ENCODE measurements around the gene CLOCK. TPM values are rescaled to one million over a fixed set of nuclear protein-coding genes. Genes with fewer than 3 reads are reported as not detected.

CLOCK gene
- total and polyA plus RNA-seq, 10 of the 15 experiments (the other 5 are each of a cell fraction or from before 2014, with no cell fraction given): 2.8 to 11.7 (median 10.4) TPM

DNA sequence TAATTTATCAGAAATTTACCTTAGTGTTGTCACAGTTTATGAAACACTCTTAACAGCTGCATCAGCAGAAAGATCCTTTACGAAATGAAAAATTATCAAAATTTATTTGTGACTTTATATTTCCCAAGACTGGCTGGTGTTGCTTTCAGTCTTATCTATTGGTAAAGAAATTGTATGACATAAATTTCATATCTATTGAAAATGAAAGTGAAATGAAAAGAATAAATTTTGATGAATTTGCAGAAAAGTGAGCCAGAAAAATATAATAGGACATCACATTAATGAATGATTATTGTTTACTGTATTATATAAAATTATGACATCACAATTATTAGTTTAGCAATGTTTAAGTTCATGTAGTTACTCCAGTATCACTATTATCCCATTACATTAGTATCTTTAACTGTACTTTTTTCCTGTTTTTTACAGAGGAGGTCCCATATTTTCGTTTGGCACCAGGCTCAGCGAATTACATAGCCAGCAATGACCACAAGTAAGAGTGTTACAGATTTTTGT lies 164.2 kb downstream of the CLOCK start:
- no peaks in the 10 kb centered on the region for H3K79me2 ChIP-seq (ENCODE audit: control insufficient read depth, insufficient read depth, low read length)
- no peak overlapping the region for H3K9ac ChIP-seq (ENCODE audit: control insufficient read depth, insufficient read depth, low read length)
- H3K4me3 ChIP-seq: no peak overlapping the region
- no peaks in the 10 kb centered on the region for H3K9me3 ChIP-seq (replicated peaks; ENCODE audit: control insufficient read depth, insufficient read depth, low read length)
- ATAC-seq: no peak
- H3K4me1 ChIP-seq (ENCODE audit: control insufficient read depth, insufficient read depth, low read length): no peaks in the 10 kb centered on the region
- H4K20me1 ChIP-seq (ENCODE audit: control insufficient read depth, insufficient read depth): no peaks in the 10 kb centered on the region
- 58% methylated on average over 3 of the region's 3 CpGs for WGBS (ENCODE audit: insufficient coverage, insufficient replicate concordance, low lambda C conversion rate, missing lambda C conversion rate)
- no peak overlapping the region for H3K4me2 ChIP-seq (ENCODE audit: control insufficient read depth, insufficient read depth)
- H2AFZ ChIP-seq (ENCODE audit: control insufficient read depth, low read depth, low read length): no peak overlapping the region
- no peaks in the 10 kb centered on the region for H3K27me3 ChIP-seq (replicated peaks in 1 of 2; ENCODE audit: control insufficient read depth in 2 of 2, insufficient read depth in 2 of 2, low read length in 1 of 2)
- in situ Hi-C loops (cut with MboI): no loop called here
- TF ChIP-seq SP1 (IDR thresholded peaks at IDR 0.05; ENCODE audit: low read depth, low read length): no peak
- CTCF ChIA-PET: no interaction called here
- no TSS peak for BruUV-seq (replicated peaks)
- intact Hi-C loops (cut with micrococcal nuclease; ENCODE audit: unreplicated experiment): no loop called here
- H3K27ac ChIP-seq (ENCODE audit: control insufficient read depth, insufficient read depth): no peak overlapping the region
- DNase-seq (ENCODE audit: low read depth, low spot score): no peak
- POLR2A ChIA-PET: no interaction called here
- RAD21 ChIA-PET (ENCODE audit: unreplicated experiment): interaction anchor here (0.7 kb wide), 1 partner anchor 351 kb away, joined by 3 read pairs; no protein-coding TSS in a partner anchor
- FAIRE-seq: no peak
- SMC1A ChIA-PET (ENCODE audit: uncharacterized antibody, unreplicated experiment): no interaction called here
- no peaks in the 10 kb centered on the region for H3K36me3 ChIP-seq (ENCODE audit: control insufficient read depth in 2 of 2, insufficient read depth in 2 of 2, low read length in 1 of 2)

DNA sequence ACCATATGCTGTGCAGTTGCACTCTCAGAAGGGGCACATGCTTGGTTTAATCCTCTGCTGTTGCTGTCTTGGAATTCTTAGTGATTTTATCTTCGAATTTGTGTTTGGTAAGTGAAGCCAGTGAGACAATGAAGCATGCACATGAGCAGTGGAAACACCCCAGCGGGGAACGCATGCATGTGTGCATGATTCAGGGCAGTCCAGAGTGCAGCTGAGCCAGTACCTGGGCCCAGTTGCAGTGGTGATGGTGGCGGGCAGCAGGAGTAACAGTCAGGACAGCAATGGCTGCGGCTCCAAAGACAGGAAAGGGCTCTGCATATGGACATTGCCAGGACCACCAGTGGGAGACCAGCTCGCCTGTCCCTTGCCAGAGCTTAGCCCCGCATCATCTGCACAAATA lies 165.2 kb downstream of the CLOCK start:
- ChIA-PET RAD21 (ENCODE audit: unreplicated experiment) (no interaction called here), SMC1A (ENCODE audit: uncharacterized antibody, unreplicated experiment) (no interaction called here), POLR2A (no interaction called here), CTCF (no interaction called here)
- Histone ChIP-seq H3K4me2 (ENCODE audit: control insufficient read depth, insufficient read depth) (no peak overlapping the region), H3K9ac (ENCODE audit: control insufficient read depth, insufficient read depth, low read length) (no peak overlapping the region), H3K9me3 (replicated peaks; ENCODE audit: control insufficient read depth, insufficient read depth, low read length) (no peaks in the 10 kb centered on the region), H3K27me3 (replicated peaks in 1 of 2; ENCODE audit: control insufficient read depth in 2 of 2, insufficient read depth in 2 of 2, low read length in 1 of 2) (no peaks in the 10 kb centered on the region; a peak in 1 of 4 replicates), H3K4me1 (ENCODE audit: control insufficient read depth, insufficient read depth, low read length) (no peaks in the 10 kb centered on the region), H2AFZ (ENCODE audit: control insufficient read depth, low read depth, low read length) (no peak overlapping the region), H3K4me3 (no peak overlapping the region), H3K36me3 (ENCODE audit: control insufficient read depth in 2 of 2, insufficient read depth in 2 of 2, low read length in 1 of 2) (no peaks in the 10 kb centered on the region), H3K27ac (ENCODE audit: control insufficient read depth, insufficient read depth) (no peak overlapping the region), H4K20me1 (ENCODE audit: control insufficient read depth, insufficient read depth) (no peaks in the 10 kb centered on the region), H3K79me2 (ENCODE audit: control insufficient read depth, insufficient read depth, low read length) (no peaks in the 10 kb centered on the region)
- in situ Hi-C loops (cut with MboI) (no loop called here), intact Hi-C loops (cut with micrococcal nuclease; ENCODE audit: unreplicated experiment) (no loop called here)
- no peak for FAIRE-seq
- WGBS (ENCODE audit: insufficient coverage, insufficient replicate concordance, low lambda C conversion rate, missing lambda C conversion rate): 62% methylated on average over 7 of the region's 7 CpGs
- BruUV-seq (replicated peaks): no TSS peak
- TF ChIP-seq CBX5 (IDR thresholded peaks at IDR 0.05; ENCODE audit: low read depth): no peak
- no peak for TF ChIP-seq ZNF207 (IDR thresholded peaks at IDR 0.05; ENCODE audit: borderline replicate concordance)
- TF ChIP-seq, protein P1, sequence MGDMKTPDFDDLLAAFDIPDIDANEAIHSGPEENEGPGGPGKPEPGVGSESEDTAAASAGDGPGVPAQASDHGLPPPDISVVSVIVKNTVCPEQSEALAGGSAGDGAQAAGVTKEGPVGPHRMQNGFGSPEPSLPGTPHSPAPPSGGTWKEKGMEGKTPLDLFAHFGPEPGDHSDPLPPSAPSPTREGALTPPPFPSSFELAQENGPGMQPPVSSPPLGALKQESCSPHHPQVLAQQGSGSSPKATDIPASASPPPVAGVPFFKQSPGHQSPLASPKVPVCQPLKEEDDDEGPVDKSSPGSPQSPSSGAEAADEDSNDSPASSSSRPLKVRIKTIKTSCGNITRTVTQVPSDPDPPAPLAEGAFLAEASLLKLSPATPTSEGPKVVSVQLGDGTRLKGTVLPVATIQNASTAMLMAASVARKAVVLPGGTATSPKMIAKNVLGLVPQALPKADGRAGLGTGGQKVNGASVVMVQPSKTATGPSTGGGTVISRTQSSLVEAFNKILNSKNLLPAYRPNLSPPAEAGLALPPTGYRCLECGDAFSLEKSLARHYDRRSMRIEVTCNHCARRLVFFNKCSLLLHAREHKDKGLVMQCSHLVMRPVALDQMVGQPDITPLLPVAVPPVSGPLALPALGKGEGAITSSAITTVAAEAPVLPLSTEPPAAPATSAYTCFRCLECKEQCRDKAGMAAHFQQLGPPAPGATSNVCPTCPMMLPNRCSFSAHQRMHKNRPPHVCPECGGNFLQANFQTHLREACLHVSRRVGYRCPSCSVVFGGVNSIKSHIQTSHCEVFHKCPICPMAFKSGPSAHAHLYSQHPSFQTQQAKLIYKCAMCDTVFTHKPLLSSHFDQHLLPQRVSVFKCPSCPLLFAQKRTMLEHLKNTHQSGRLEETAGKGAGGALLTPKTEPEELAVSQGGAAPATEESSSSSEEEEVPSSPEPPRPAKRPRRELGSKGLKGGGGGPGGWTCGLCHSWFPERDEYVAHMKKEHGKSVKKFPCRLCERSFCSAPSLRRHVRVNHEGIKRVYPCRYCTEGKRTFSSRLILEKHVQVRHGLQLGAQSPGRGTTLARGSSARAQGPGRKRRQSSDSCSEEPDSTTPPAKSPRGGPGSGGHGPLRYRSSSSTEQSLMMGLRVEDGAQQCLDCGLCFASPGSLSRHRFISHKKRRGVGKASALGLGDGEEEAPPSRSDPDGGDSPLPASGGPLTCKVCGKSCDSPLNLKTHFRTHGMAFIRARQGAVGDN (IDR thresholded peaks at IDR 0.05): no peak
- no peak for TF ChIP-seq CREM (IDR thresholded peaks at IDR 0.05; ENCODE audit: low read depth)
- no peak for TF ChIP-seq SREBF2 (IDR thresholded peaks at IDR 0.05; ENCODE audit: low read length)
- TF ChIP-seq ESRRA (IDR thresholded peaks at IDR 0.05; ENCODE audit: low read length): no peak
- DNase-seq (ENCODE audit: low read depth, low spot score): no peak
- no peak for ATAC-seq
